Vagina (tissue), 2 donors: Measurements from ENCODE around the gene HOXA10.

Experiments used
- CTCF ChIP-seq, 3 experiments: fragments of 450-650 bp in 2 of 3; fragments of 200-600 bp in 1 of 3; sonication (generic) in 1 of 3; IDR thresholded peaks; one replicate each; pipeline ENCODE4 v1.5.1; 2017 to 2019; ENCODE audit warnings: antibody characterized with exemption in 3 of 3, mild to moderate bottlenecking in 2 of 3, moderate library complexity in 2 of 3
- POLR2A ChIP-seq, 2 donors: fragments of 450-650 bp; IDR thresholded peaks; one replicate each; pipeline ENCODE4 v1.6.1; 2017; ENCODE audit warnings: antibody characterized with exemption in 2 of 2, mild to moderate bottlenecking in 2 of 2, moderate library complexity in 2 of 2

- TF ChIP-seq CTCF (IDR thresholded peaks at IDR 0.05): no peak
- no peak for TF ChIP-seq POLR2A (IDR thresholded peaks at IDR 0.05)
Measured at GRCh38 chr7:27148031-27148755, 25.9 kb downstream of the HOXA10 start.
